ENCODE data around the gene AJAP1. TPM values are rescaled to one million over a fixed set of nuclear protein-coding genes. Genes with fewer than 3 reads are reported as not detected.
"Not testable (repeated sequence)": the region's sequence is repeated elsewhere in the genome, so short reads cannot be mapped to it uniquely, and the experiment has no call there.

Gene AJAP1
- polyA plus RNA-seq, 1 experiment, result not detected

DNA sequence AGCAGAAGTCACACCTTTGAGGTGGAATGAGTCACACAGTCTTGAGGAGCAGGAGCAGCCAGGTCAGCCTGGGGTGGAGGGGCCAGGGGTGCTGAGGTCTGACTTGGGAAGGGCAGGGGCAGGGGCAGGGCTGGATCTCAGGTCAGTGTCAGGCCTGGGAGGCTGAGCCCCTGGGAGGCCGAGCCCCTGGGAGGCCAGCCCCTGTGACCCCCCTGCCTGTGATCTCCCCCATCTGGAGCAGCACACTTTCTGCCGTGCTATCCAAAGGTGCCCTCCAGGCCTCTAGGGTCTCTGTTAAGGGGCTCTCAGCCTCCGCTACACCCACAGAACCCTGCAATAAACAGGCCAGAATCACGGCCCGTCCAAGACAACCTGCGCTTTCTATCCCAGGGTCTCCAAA is 36.9 kb upstream of the AJAP1 start:
- ChIA-PET POLR2A (no interaction called here), CTCF (no interaction called here)
- no peak overlapping the region for H3K4me3 ChIP-seq (ENCODE audit: low read depth, low read length)
- DNase-seq (ENCODE audit: low read depth, low spot score), result no peak
- TF ChIP-seq, protein P1, sequence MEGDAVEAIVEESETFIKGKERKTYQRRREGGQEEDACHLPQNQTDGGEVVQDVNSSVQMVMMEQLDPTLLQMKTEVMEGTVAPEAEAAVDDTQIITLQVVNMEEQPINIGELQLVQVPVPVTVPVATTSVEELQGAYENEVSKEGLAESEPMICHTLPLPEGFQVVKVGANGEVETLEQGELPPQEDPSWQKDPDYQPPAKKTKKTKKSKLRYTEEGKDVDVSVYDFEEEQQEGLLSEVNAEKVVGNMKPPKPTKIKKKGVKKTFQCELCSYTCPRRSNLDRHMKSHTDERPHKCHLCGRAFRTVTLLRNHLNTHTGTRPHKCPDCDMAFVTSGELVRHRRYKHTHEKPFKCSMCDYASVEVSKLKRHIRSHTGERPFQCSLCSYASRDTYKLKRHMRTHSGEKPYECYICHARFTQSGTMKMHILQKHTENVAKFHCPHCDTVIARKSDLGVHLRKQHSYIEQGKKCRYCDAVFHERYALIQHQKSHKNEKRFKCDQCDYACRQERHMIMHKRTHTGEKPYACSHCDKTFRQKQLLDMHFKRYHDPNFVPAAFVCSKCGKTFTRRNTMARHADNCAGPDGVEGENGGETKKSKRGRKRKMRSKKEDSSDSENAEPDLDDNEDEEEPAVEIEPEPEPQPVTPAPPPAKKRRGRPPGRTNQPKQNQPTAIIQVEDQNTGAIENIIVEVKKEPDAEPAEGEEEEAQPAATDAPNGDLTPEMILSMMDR (IDR thresholded peaks at IDR 0.05; ENCODE audit: low read depth, low read length), result no peak
- peaks cover 65% of the 10 kb centered on the region for H3K9me3 ChIP-seq (ENCODE audit: control insufficient read depth, insufficient read depth, low read length)
- H3K27ac ChIP-seq (ENCODE audit: low read depth, low read length), result no peak overlapping the region
- H3K27me3 ChIP-seq (ENCODE audit: control insufficient read depth, insufficient read depth, low read length), result no peaks in the 10 kb centered on the region

DNA sequence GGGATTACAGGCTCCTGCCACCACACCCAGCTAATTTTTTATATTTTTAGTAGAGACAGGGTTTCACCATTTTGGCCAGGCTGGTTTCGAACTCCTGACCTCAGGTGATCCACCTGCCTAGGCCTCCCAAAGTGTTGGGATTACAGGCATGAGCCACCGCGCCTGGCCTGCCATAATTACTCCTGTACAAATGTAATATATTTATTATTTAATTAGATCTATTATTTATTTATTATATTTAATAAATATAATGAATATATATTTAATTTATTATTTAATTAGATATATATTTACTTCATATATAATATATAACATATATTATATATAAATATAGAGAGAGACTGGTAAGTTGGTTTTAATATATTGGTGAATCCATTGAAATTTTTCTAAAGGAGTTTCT is 35.6 kb upstream of the AJAP1 start:
- H3K27ac ChIP-seq (ENCODE audit: low read depth, low read length); DNase-seq (ENCODE audit: low read depth, low spot score); CTCF ChIA-PET; POLR2A ChIA-PET; H3K4me3 ChIP-seq (ENCODE audit: low read depth, low read length); H3K27me3 ChIP-seq (ENCODE audit: control insufficient read depth, insufficient read depth, low read length): not testable (repeated sequence)
- peaks cover 65% of the 10 kb centered on the region for H3K9me3 ChIP-seq (ENCODE audit: control insufficient read depth, insufficient read depth, low read length)

DNA sequence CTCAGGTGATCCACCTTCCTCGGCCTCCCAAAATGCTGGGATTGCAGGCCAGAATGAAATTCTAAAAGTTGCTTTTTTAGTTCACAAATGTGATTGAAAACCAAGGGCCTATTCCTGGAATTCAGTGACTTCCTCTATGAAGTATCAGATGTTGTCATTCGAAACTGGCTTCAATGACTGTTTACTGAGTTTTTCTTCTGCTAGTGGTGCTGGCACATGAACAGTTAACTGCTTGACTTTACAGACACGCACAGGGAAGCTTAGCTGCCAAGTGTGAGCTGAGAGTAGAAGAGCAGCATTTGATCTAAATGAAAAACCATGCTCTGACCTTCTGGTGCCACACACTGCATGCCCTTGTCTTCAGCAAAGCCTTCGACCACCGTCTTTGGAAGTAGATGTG is 32.8 kb upstream of the AJAP1 start:
- ChIA-PET POLR2A (no interaction called here), CTCF (no interaction called here)
- H3K27me3 ChIP-seq (ENCODE audit: control insufficient read depth, insufficient read depth, low read length), result no peaks in the 10 kb centered on the region
- DNase-seq (ENCODE audit: low read depth, low spot score), result no peak
- no peak overlapping the region for H3K27ac ChIP-seq (ENCODE audit: low read depth, low read length)
- H3K4me3 ChIP-seq (ENCODE audit: low read depth, low read length), result no peak overlapping the region
- peaks cover 65% of the 10 kb centered on the region for H3K9me3 ChIP-seq (ENCODE audit: control insufficient read depth, insufficient read depth, low read length)
- TF ChIP-seq, protein P1 (IDR thresholded peaks at IDR 0.05; ENCODE audit: low read depth, low read length), result no peak

DNA sequence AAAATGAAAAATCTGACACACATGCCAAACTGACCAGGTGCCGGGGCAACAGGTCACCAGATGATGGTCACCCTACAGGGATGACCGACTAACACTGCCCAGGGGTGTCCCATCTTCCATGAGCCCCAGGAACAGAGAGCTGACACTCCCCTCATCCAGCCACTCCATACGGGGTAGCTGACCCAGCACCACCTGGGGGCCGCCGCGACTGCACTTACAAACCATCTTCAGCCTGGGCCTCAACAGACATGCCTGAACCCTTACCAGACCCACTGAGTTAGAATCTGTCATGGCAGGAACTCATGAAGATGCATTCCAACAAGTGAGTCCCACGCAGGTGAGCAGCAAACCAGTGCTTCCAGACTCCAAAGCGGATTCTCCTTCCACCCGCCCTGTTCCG is 31.6 kb upstream of the AJAP1 start:
- CTCF ChIA-PET, result no interaction called here
- Histone ChIP-seq H3K27me3 (ENCODE audit: control insufficient read depth, insufficient read depth, low read length) (no peaks in the 10 kb centered on the region), H3K4me3 (ENCODE audit: low read depth, low read length) (no peak overlapping the region), H3K9me3 (ENCODE audit: control insufficient read depth, insufficient read depth, low read length) (peaks cover 63% of the 10 kb centered on the region), H3K27ac (ENCODE audit: low read depth, low read length) (no peak overlapping the region)
- no peak for DNase-seq (ENCODE audit: low read depth, low spot score)
- TF ChIP-seq, protein P1 (IDR thresholded peaks at IDR 0.05; ENCODE audit: low read depth, low read length), result no peak
- POLR2A ChIA-PET, result no interaction called here

DNA sequence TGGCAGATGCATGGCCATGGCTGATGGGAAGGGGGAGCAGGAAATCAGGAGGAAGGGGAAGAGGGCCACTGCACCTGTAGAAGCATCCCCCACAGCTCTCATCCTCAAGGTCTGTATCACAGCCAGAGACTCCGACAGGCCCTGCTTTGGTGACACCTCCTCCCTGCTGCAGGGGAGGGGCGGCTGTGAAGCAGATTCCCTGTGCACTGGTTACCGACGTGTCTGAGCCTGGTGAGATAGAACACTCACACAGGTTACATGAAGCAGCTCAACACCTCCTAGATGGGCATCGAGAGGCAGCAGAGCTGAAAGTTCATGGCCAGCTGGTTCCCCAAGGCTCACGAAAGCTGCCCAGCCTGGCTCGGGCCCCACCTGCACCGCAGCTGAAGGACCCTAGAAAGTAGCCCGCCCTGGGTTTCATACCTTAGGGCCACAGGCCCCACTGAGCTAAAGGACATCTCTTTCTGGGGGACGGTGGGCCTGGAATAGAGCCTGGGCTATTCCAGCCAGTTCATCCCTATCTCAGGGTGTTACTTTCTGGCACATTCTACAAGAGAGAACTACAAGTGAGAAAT is 30.2 kb upstream of the AJAP1 start:
- Histone ChIP-seq H3K27ac (ENCODE audit: low read depth, low read length) (no peak overlapping the region), H3K4me3 (ENCODE audit: low read depth, low read length) (no peak overlapping the region), H3K9me3 (ENCODE audit: control insufficient read depth, insufficient read depth, low read length) (peaks cover 76% of the 10 kb centered on the region), H3K27me3 (ENCODE audit: control insufficient read depth, insufficient read depth, low read length) (no peaks in the 10 kb centered on the region)
- ChIA-PET CTCF (no interaction called here), POLR2A (no interaction called here)
- TF ChIP-seq, protein P1 (IDR thresholded peaks at IDR 0.05; ENCODE audit: low read depth, low read length), result no peak
- DNase-seq (ENCODE audit: low read depth, low spot score), result no peak

DNA sequence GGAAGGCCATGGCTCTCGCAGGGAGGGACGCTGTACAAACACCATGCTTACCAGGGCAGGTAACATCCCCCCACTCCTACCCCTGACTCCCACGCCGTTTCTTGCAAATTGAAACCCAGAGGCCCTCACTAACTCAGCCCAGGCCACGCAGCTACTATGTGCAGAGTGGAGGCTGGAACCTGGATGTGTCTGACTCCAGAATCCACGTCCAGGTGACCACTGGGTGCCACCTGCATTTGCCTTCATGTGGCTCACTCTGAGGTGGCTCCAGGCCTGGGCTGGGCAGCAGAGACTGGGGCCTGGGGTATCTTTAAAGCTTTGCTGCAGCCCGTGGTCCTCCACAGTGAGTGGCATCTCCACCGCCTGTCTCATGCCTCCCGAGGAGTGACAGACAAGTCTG is 29.6 kb upstream of the AJAP1 start:
- peaks cover 80% of the 10 kb centered on the region for H3K9me3 ChIP-seq (ENCODE audit: control insufficient read depth, insufficient read depth, low read length)
- ChIA-PET CTCF (no interaction called here), POLR2A (no interaction called here)
- DNase-seq (ENCODE audit: low read depth, low spot score), result no peak
- no peak overlapping the region for H3K27ac ChIP-seq (ENCODE audit: low read depth, low read length)
- H3K27me3 ChIP-seq (ENCODE audit: control insufficient read depth, insufficient read depth, low read length), result no peaks in the 10 kb centered on the region
- TF ChIP-seq, protein P1 (IDR thresholded peaks at IDR 0.05; ENCODE audit: low read depth, low read length), result no peak
- H3K4me3 ChIP-seq (ENCODE audit: low read depth, low read length), result no peak overlapping the region
